HEK293T (cell line): ENCODE results near the gene FBXL13.

Experiments
- ELF4 ChIP-seq: fragments of 450-650 bp; IDR thresholded peaks from 2 replicates; pipeline ENCODE4 v1.6.1; 2017; ENCODE audit warnings: antibody characterized with exemption
- FOXK2 ChIP-seq: fragments of 450-650 bp; IDR thresholded peaks from 2 replicates; pipeline ENCODE4 v1.6.1; 2016; ENCODE audit warnings: mild to moderate bottlenecking
- FOXM1 ChIP-seq: fragments of 450-650 bp; IDR thresholded peaks from 2 replicates; pipeline ENCODE4 v1.6.1; 2017; ENCODE audit warnings: mild to moderate bottlenecking, borderline replicate concordance
- L3MBTL2 ChIP-seq: fragments of 450-650 bp; conservative IDR thresholded peaks from 2 replicates; pipeline ENCODE4 v1.6.1; 2016; ENCODE audit warnings: mild to moderate bottlenecking
- LEF1 ChIP-seq: fragments of 450-650 bp; IDR thresholded peaks from 2 replicates; pipeline ENCODE4 v1.6.1; 2017; ENCODE audit warnings: mild to moderate bottlenecking, borderline replicate concordance
- SUZ12 ChIP-seq: fragments of 450-650 bp; IDR thresholded peaks from 2 replicates; pipeline ENCODE4 v1.6.1; 2016; ENCODE audit warnings: mild to moderate bottlenecking
- TARDBP ChIP-seq: fragments of 450-650 bp; IDR thresholded peaks from 2 replicates; pipeline ENCODE4 v1.6.1; 2016
- ZNF384 ChIP-seq: fragments of 450-650 bp; IDR thresholded peaks from 2 replicates; pipeline ENCODE4 v1.6.1; 2016

DNA sequence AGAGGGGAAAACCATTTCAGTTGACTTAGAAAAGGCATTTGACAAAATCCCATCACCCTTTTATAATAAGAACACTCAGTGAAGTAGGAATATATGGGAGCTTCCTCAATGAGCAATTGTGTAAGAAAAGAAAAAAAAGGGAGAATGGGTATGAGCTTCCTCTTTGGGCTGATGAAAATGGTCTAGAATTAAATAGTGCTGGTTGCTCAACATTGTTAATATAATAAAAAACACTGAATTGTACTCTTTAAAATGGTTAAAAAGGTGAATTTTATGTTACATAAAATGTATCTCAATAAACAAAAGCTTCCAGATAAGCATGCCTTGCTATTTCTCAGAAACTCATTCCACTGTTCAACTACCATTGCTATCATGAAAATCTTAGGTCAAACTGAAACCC is 121.2 kb downstream of the FBXL13 start:
- TF ChIP-seq FOXM1: no peak
- TF ChIP-seq ZNF384: no peak
- TF ChIP-seq TARDBP: no peak
- no peak for TF ChIP-seq SUZ12
- TF ChIP-seq ELF4: no peak
- TF ChIP-seq FOXK2: no peak
- TF ChIP-seq L3MBTL2: no peak
- no peak for TF ChIP-seq LEF1
